ENCODE results near the gene UMOD.
"Not testable (repeated sequence)": the region's sequence is repeated elsewhere in the genome, so short reads cannot be mapped to it uniquely, and the experiment has no call there.

UMOD gene

DNA sequence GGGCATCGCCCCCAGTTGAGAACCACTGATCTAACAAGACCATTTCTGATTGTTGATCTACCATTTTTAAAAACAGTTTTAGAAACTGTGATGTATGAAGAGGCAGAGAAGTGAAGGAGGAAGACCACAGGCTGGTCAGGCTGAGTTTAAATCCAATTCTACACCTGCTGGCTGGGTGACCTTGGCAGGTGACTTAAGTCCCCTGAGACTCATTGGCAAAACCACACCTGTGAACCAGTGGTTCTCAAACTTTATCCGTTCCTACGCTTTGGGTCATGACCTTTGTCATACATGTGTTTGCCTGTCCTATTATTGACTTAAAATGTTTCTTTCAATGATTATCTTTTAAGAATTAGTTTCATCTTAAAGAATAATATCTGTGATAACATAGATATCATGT, 27.5 kb downstream of the UMOD start:
- Histone ChIP-seq H3K9me3 (ENCODE audit: low read length) (no peaks in the 10 kb centered on the region), H2AFZ (ENCODE audit: low read depth, low read length) (no peak overlapping the region), H3K36me3 (ENCODE audit: insufficient read depth, low read length) (no peaks in the 10 kb centered on the region), H3K4me3 (ENCODE audit: low read length) (no peak overlapping the region), H3K4me1 (ENCODE audit: insufficient read depth, low read length) (no peaks in the 10 kb centered on the region), H3K27me3 (ENCODE audit: insufficient read depth, low read length) (no peaks in the 10 kb centered on the region)

GRCh38 chr16:20323591-20324117, 28.9 kb downstream of the UMOD start:
- Histone ChIP-seq H3K4me3 (ENCODE audit: low read length) (no peak overlapping the region), H3K9me3 (ENCODE audit: low read length) (no peaks in the 10 kb centered on the region), H3K4me1 (ENCODE audit: insufficient read depth, low read length) (no peaks in the 10 kb centered on the region), H3K36me3 (ENCODE audit: insufficient read depth, low read length) (no peaks in the 10 kb centered on the region), H3K27me3 (ENCODE audit: insufficient read depth, low read length) (no peaks in the 10 kb centered on the region), H2AFZ (ENCODE audit: low read depth, low read length) (no peak overlapping the region)

DNA sequence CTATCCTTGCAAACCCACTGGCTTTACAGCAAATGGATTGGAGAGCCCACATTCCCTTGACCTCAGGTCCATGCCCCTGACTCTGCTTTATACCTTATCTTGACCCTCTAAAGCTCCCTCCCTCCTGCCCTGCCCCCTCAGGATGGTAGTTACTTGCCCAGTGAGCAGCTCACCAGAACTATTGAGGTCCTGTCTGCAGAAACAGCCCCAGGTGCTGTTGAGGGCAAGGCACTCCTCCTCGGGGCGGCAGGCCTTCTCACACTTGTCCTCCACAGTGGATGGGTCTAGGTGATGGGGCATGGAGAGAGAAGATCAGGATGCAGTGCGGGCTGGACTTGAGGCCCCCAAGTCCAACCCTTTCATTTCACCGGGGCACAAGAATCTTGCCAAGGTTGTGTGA, 29.8 kb downstream of the UMOD start:
- Histone ChIP-seq H3K4me1 (ENCODE audit: insufficient read depth, low read length) (no peaks in the 10 kb centered on the region), H3K4me3 (ENCODE audit: low read length) (no peak overlapping the region), H3K9me3 (ENCODE audit: low read length) (no peaks in the 10 kb centered on the region), H2AFZ (ENCODE audit: low read depth, low read length) (no peak overlapping the region), H3K27me3 (ENCODE audit: insufficient read depth, low read length) (no peaks in the 10 kb centered on the region), H3K36me3 (ENCODE audit: insufficient read depth, low read length) (no peaks in the 10 kb centered on the region)

GRCh38 chr16:20321671-20322070, 30.8 kb downstream of the UMOD start:
- H3K9me3 ChIP-seq (ENCODE audit: low read length), result no peaks in the 10 kb centered on the region
- no peaks in the 10 kb centered on the region for H3K4me1 ChIP-seq (ENCODE audit: insufficient read depth, low read length)
- no peak overlapping the region for H3K4me3 ChIP-seq (ENCODE audit: low read length)
- no peak overlapping the region for H2AFZ ChIP-seq (ENCODE audit: low read depth, low read length)
- H3K27me3 ChIP-seq (ENCODE audit: insufficient read depth, low read length), result no peaks in the 10 kb centered on the region
- no peaks in the 10 kb centered on the region for H3K36me3 ChIP-seq (ENCODE audit: insufficient read depth, low read length)

- H3K4me3 ChIP-seq (ENCODE audit: low read length); H2AFZ ChIP-seq (ENCODE audit: low read depth, low read length): not testable (repeated sequence)
Measured at GRCh38 chr16:20321051-20321450, 31.5 kb downstream of the UMOD start.

GRCh38 chr16:20320592-20320991, 31.9 kb downstream of the UMOD start:
- Histone ChIP-seq H3K4me1 (ENCODE audit: insufficient read depth, low read length) (no peaks in the 10 kb centered on the region), H2AFZ (ENCODE audit: low read depth, low read length) (no peak overlapping the region), H3K4me3 (ENCODE audit: low read length) (no peak overlapping the region), H3K36me3 (ENCODE audit: insufficient read depth, low read length) (no peaks in the 10 kb centered on the region), H3K27me3 (ENCODE audit: insufficient read depth, low read length) (no peaks in the 10 kb centered on the region), H3K9me3 (ENCODE audit: low read length) (no peaks in the 10 kb centered on the region)

More at GRCh38 chr16:20321051-20321450, 31.5 kb downstream of the UMOD start:
- H3K27me3 ChIP-seq (ENCODE audit: insufficient read depth, low read length); H3K9me3 ChIP-seq (ENCODE audit: low read length); H3K36me3 ChIP-seq (ENCODE audit: insufficient read depth, low read length); H3K4me1 ChIP-seq (ENCODE audit: insufficient read depth, low read length): not testable (repeated sequence)

GRCh38 chr16:20320178-20320577, 32.3 kb downstream of the UMOD start:
- Histone ChIP-seq H3K9me3 (ENCODE audit: low read length) (no peaks in the 10 kb centered on the region), H3K4me3 (ENCODE audit: low read length) (no peak overlapping the region), H3K4me1 (ENCODE audit: insufficient read depth, low read length) (no peaks in the 10 kb centered on the region), H3K27me3 (ENCODE audit: insufficient read depth, low read length) (no peaks in the 10 kb centered on the region), H3K36me3 (ENCODE audit: insufficient read depth, low read length) (no peaks in the 10 kb centered on the region), H2AFZ (ENCODE audit: low read depth, low read length) (no peak overlapping the region)

- no peaks in the 10 kb centered on the region for H3K36me3 ChIP-seq (ENCODE audit: insufficient read depth, low read length)
- no peaks in the 10 kb centered on the region for H3K27me3 ChIP-seq (ENCODE audit: insufficient read depth, low read length)
- H3K4me3 ChIP-seq (ENCODE audit: low read length), result no peak overlapping the region
- no peak overlapping the region for H2AFZ ChIP-seq (ENCODE audit: low read depth, low read length)
- H3K9me3 ChIP-seq (ENCODE audit: low read length), result no peaks in the 10 kb centered on the region
- no peaks in the 10 kb centered on the region for H3K4me1 ChIP-seq (ENCODE audit: insufficient read depth, low read length)
Measured at GRCh38 chr16:20319406-20319805, 33.1 kb downstream of the UMOD start.

DNA sequence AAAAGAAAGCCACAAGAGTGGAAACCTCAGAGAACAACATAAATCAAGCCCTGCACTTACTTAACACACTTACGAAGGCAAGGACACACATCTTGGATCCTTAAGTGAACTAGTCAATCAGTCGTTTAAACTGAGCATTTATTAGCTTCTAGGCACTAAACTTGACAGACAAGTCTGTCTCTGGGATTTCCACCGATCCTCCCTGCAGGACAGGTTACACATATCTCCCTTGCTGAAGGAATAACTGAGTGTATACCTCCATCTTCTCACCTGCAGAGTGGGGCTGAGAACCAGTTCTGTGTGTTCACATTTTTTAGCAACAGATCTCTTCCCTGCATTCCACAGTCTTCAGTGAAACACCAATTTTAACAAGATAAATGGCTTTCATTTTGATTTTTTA, 34.1 kb downstream of the UMOD start:
- H3K4me3 ChIP-seq (ENCODE audit: low read length), result no peak overlapping the region
- H3K36me3 ChIP-seq (ENCODE audit: insufficient read depth, low read length), result no peaks in the 10 kb centered on the region
- no peaks in the 10 kb centered on the region for H3K4me1 ChIP-seq (ENCODE audit: insufficient read depth, low read length)
- H3K9me3 ChIP-seq (ENCODE audit: low read length), result no peaks in the 10 kb centered on the region
- no peaks in the 10 kb centered on the region for H3K27me3 ChIP-seq (ENCODE audit: insufficient read depth, low read length)
- H2AFZ ChIP-seq (ENCODE audit: low read depth, low read length), result no peak overlapping the region

GRCh38 chr16:20318006-20318405, 34.5 kb downstream of the UMOD start:
- Histone ChIP-seq H3K9me3 (ENCODE audit: low read length) (no peaks in the 10 kb centered on the region), H2AFZ (ENCODE audit: low read depth, low read length) (no peak overlapping the region), H3K4me3 (ENCODE audit: low read length) (no peak overlapping the region)

DNA sequence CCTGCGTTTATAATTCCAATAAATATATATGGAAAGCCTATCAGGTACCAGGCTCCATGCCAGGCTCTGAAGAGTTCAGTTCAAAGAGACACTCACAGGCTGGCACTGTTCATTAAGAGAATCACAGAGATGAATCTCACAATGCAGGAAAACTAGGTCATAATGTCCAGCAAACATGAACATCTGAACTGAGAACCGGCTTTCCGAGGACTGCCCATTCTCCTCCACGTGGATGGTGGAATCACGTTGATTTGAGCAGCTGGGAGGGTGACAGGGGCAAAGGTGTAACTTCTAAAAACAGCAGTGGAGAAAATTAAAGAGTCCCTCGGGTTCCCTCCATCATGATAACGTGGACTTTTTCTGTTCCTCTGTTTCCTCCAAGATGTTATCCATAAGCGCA, 35.4 kb downstream of the UMOD start:
- Histone ChIP-seq H3K4me3 (ENCODE audit: low read length) (no peak overlapping the region), H3K4me1 (ENCODE audit: insufficient read depth, low read length) (no peaks in the 10 kb centered on the region), H2AFZ (ENCODE audit: low read depth, low read length) (no peak overlapping the region), H3K9me3 (ENCODE audit: low read length) (no peaks in the 10 kb centered on the region), H3K27me3 (ENCODE audit: insufficient read depth, low read length) (no peaks in the 10 kb centered on the region), H3K36me3 (ENCODE audit: insufficient read depth, low read length) (no peaks in the 10 kb centered on the region)

More at GRCh38 chr16:20318006-20318405, 34.5 kb downstream of the UMOD start:
- Histone ChIP-seq H3K4me1 (ENCODE audit: insufficient read depth, low read length) (no peaks in the 10 kb centered on the region), H3K36me3 (ENCODE audit: insufficient read depth, low read length) (no peaks in the 10 kb centered on the region), H3K27me3 (ENCODE audit: insufficient read depth, low read length) (no peaks in the 10 kb centered on the region)

DNA sequence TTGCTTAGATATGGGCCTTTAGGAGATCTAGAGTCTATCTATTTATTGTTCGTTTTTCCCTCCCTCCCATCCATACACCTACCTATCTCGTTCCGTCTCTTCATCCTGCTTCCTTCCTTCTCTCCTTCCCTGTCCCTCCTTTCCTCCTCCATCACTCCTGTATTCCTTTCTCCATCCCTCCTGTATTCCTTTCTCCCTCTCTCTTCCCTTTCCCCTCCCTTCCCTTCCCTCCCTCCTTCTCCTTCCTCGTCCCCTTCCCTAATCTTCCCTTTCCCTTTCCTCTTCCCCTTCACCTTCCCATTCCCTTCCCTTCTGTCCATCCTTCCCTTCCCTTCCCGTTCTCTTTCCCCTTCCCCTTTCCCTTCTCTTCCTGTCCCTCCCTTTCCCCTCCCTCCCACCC, 35.8 kb downstream of the UMOD start:
- Histone ChIP-seq H3K4me1 (ENCODE audit: insufficient read depth, low read length) (no peaks in the 10 kb centered on the region), H3K9me3 (ENCODE audit: low read length) (no peaks in the 10 kb centered on the region), H3K27me3 (ENCODE audit: insufficient read depth, low read length) (no peaks in the 10 kb centered on the region), H2AFZ (ENCODE audit: low read depth, low read length) (no peak overlapping the region), H3K36me3 (ENCODE audit: insufficient read depth, low read length) (no peaks in the 10 kb centered on the region), H3K4me3 (ENCODE audit: low read length) (no peak overlapping the region)

GRCh38 chr16:20315764-20316163, 36.8 kb downstream of the UMOD start:
- no peaks in the 10 kb centered on the region for H3K27me3 ChIP-seq (ENCODE audit: insufficient read depth, low read length)
- no peak overlapping the region for H3K4me3 ChIP-seq (ENCODE audit: low read length)
- no peaks in the 10 kb centered on the region for H3K9me3 ChIP-seq (ENCODE audit: low read length)
- H3K4me1 ChIP-seq (ENCODE audit: insufficient read depth, low read length), result no peaks in the 10 kb centered on the region
- no peaks in the 10 kb centered on the region for H3K36me3 ChIP-seq (ENCODE audit: insufficient read depth, low read length)
- no peak overlapping the region for H2AFZ ChIP-seq (ENCODE audit: low read depth, low read length)

DNA sequence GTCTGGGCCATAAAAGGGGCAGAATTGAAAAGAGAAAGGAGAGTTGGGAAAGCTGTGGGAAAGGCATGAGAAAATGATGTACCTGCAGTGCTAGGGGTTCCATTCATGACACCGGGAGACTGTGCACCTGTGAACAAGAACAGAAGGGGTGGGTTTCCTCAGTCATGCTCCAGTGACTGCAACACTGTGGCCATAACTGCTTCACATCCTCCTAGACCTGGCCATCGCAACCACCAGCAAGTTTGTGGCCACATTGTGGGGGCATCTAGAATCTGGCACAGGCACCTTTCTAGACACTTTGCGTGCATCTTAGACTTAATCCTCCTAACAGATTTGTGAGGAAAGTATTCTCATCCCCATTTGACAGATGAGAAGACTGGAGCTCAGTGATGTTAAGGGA, 37.9 kb downstream of the UMOD start:
- no peak overlapping the region for H3K4me3 ChIP-seq (ENCODE audit: low read length)
- H3K4me1 ChIP-seq (ENCODE audit: insufficient read depth, low read length), result no peaks in the 10 kb centered on the region
- no peaks in the 10 kb centered on the region for H3K36me3 ChIP-seq (ENCODE audit: insufficient read depth, low read length)
- H3K27me3 ChIP-seq (ENCODE audit: insufficient read depth, low read length), result no peaks in the 10 kb centered on the region
- H2AFZ ChIP-seq (ENCODE audit: low read depth, low read length), result no peak overlapping the region
- H3K9me3 ChIP-seq (ENCODE audit: low read length), result no peaks in the 10 kb centered on the region

Measured in neuron (in vitro differentiated cells).